Naive thymus-derived CD4-positive, alpha-beta T cell (primary cell): Measurements from ENCODE around the gene CLEC11A. TPM values are rescaled to one million over a fixed set of nuclear protein-coding genes. Genes with fewer than 3 reads are reported as not detected.

Source experiments
- ATAC-seq: fragments of 150-1000 bp; cut with Tn5 transposase; 2 replicates; pipeline ENCODE4 v1.10.0; 2021; ENCODE audit warnings: mild to moderate bottlenecking, moderate library complexity
- CTCF ChIA-PET: fragments of 350-600 bp; sonication (Branson Sonifier 250); formaldehyde crosslinking; loops from one replicate; lab custom pipeline; 2021; ENCODE audit warnings: antibody characterized with exemption; lab: Charles Lee
- POLR2A ChIA-PET: fragments of 350-600 bp; sonication (Branson Sonifier 250); formaldehyde crosslinking; loops from one replicate; lab custom pipeline; 2021; ENCODE audit warnings: antibody characterized with exemption, inconsistent platforms; lab: Charles Lee
- DNase-seq, 9 donors: peaks; one replicate each; pipeline versions ENCODE4 v3.0.0 to v3.0.0-alpha.2; 2020 to 2022; ENCODE audit warnings: mixed read lengths in 1 of 9
- H3K27ac ChIP-seq: one replicate; pipeline ENCODE4 v1.7.0; 2013; ENCODE audit warnings: mild to moderate bottlenecking, low read depth, low read length, moderate library complexity
- H3K27me3 ChIP-seq, 2 donors: one replicate each; pipeline ENCODE4 v1.7.0; 2013; ENCODE audit warnings: low read length in 2 of 2, mild to moderate bottlenecking in 2 of 2, moderate library complexity in 2 of 2; ENCODE audit not compliant: control insufficient read depth in 2 of 2, insufficient read depth in 2 of 2
- H3K36me3 ChIP-seq, 3 experiments: 1 replicate in 2 of 3; 2 replicates in 1 of 3; pipeline ENCODE4 v1.7.0; 2013; ENCODE audit warnings: low read length in 3 of 3, mild to moderate bottlenecking in 3 of 3, moderate library complexity in 1 of 3; ENCODE audit not compliant: insufficient read depth in 3 of 3, control insufficient read depth in 2 of 3
- H3K4me1 ChIP-seq, 2 donors: one replicate each; pipeline ENCODE4 v1.7.0; 2013; ENCODE audit warnings: low read length in 2 of 2, mild to moderate bottlenecking in 2 of 2, moderate library complexity in 1 of 2; ENCODE audit not compliant: control insufficient read depth in 2 of 2, insufficient read depth in 2 of 2
- H3K4me3 ChIP-seq: 2 replicates; pipeline ENCODE4 v1.7.0; 2013; ENCODE audit warnings: mild to moderate bottlenecking, low read length
- H3K9me3 ChIP-seq, 3 experiments: 1 replicate in 2 of 3; 2 replicates in 1 of 3; pipeline ENCODE4 v1.7.0; 2013; ENCODE audit warnings: low read length in 3 of 3; ENCODE audit not compliant: control insufficient read depth in 2 of 3
- H3K27ac Mint-ChIP-seq, 9 donors: one replicate each; pipeline ENCODE4 v1.8.0; 2020 to 2022; ENCODE audit warnings: mixed read lengths in 9 of 9, mild to moderate bottlenecking in 8 of 9, moderate library complexity in 5 of 9, inconsistent platforms in 2 of 9
- H3K27me3 Mint-ChIP-seq, 5 donors: one replicate each; pipeline ENCODE4 v1.8.0; 2021 to 2022; ENCODE audit warnings: mixed read lengths in 5 of 5, mild to moderate bottlenecking in 1 of 5
- H3K36me3 Mint-ChIP-seq, 5 donors: one replicate each; pipeline ENCODE4 v1.8.0; 2020 to 2022; ENCODE audit warnings: mixed read lengths in 5 of 5, mild to moderate bottlenecking in 3 of 5, inconsistent platforms in 1 of 5
- H3K4me1 Mint-ChIP-seq, 7 donors: one replicate each; pipeline ENCODE4 v1.8.0; 2020 to 2022; ENCODE audit warnings: mixed read lengths in 7 of 7, mild to moderate bottlenecking in 3 of 7, inconsistent platforms in 1 of 7
- H3K4me3 Mint-ChIP-seq, 10 donors: one replicate each; pipeline ENCODE4 v1.8.0; 2020 to 2022; ENCODE audit warnings: mild to moderate bottlenecking in 10 of 10, mixed read lengths in 10 of 10, moderate library complexity in 6 of 10, inconsistent platforms in 2 of 10
- H3K9me3 Mint-ChIP-seq, 11 donors: one replicate each; pipeline ENCODE4 v1.8.0; 2020 to 2022; ENCODE audit warnings: mixed read lengths in 11 of 11, mild to moderate bottlenecking in 4 of 11, inconsistent platforms in 1 of 11, moderate library complexity in 1 of 11
- intact Hi-C, 2 donors: fragments of 100-400 bp; cut with micrococcal nuclease; formaldehyde crosslinking; loops; one replicate each; pipeline ENCODE4 v1.15.1; 2023
- polyA plus RNA-seq, 2 donors: library from polyadenylated mRNA; unstranded; fragments of 300-500 nt; fragmentation: Illumina TruSeq; gene quantifications; one replicate each; pipeline ENCODE4 v1.2.3, GENCODE V29; 2021
- total RNA-seq, 6 experiments: library from RNA in 5 of 6; stranded (reverse) in 5 of 6; gene quantifications; 1 replicate in 5 of 6; 2 replicates in 1 of 6; pipeline ENCODE4 v1.2.3 and lab custom pipeline; 2021 to 2026

Gene CLEC11A
- total and polyA plus RNA-seq, 7 experiments from 2014 or later: 0.36 to 6.4 (median 3.1) TPM

DNA sequence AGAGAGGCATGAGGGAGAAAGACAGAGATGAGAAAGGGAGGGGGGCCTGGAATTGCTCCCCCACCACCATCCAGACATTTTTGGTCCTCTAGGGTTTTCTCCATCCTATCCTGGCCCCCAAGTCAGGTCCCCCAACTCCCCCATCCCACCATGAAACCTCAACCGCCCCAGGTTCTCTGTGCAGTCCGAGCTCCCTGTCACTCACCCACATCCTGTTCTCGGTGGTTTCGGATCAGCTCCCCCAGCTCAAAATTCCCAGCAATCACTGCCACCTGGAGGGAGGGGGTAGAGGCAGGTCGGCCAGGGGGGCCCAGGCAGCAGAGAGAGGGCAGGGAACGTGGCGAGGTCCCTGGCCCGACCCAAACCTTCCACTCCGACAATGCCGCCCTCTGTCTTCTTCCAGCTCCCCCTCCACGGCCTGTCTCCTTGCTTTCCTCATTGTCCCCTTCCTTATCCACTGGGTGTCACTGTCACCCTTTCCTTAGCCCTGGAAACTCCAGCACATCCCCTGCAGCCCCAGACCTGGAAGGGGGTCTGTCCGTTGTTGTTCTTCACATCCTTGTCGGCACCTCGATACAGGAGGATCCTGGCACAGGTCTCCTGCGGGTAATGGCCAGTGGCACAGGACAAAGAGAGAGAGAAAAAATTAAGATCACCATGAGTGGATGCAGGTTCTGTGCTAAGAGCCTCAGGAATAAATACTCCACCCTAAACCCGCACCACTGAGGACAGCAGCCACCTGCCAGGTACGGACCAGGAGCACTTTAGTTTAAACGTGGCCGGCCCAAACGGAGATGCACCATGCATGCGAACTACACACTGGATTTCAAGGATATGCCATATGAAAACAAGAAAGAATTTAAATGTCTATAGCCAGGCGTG lies 19.0 kb upstream of the CLEC11A start:
- POLR2A ChIA-PET: no interaction called here
- Histone ChIP-seq H3K27ac (no peak overlapping the region), H3K27me3 (no peaks in the 10 kb centered on the region), H3K36me3 (no peaks in the 10 kb centered on the region), H3K9me3 (no peaks in the 10 kb centered on the region), H3K4me1 (no peaks in the 10 kb centered on the region), H3K4me3 (no peak overlapping the region)
- DNase-seq (no peak), ATAC-seq (no peak)
- Mint-ChIP-seq H3K4me3 (no peak overlapping the region), H3K9me3 (peaks cover 0 to 5% (median 0%) of the 10 kb centered on the region in 11 donors), H3K27me3 (peaks cover 21 to 54% (median 34%) of the 10 kb centered on the region in 5 donors), H3K27ac (no peak overlapping the region), H3K4me1 (peaks cover 0 to 2% (median 0%) of the 10 kb centered on the region in 7 donors), H3K36me3 (peaks cover 0 to 3% (median 0%) of the 10 kb centered on the region in 5 donors)
- CTCF ChIA-PET: no interaction called here
- intact Hi-C loops: no loop called here

DNA sequence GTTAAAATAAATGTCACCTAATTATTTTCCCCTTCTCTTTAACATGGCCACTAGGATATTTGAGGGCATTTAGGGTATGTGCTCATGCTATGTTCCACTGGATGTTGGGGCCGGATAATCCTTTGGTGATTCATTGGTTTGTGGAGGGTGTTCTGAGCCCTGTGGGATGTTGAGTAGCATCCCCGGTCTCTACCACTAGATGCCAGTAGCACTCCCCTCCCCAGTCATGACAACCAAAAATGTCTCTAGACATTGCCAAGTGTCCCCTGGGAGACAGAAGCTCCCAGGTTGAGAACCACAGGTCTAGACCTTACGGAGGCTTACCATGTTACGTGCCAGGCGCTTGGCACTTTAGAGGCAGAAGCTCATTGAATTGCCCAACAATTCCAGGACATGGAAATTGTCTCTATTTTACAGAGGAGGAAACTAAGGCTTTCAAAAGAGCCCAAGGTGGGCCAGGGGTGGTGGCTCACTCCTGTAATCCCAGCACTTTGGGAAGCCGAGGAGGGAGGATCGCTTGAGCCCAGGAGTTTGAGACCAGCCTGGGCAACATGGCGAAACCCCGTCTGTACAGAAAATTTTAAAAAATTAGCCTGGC lies 17.6 kb upstream of the CLEC11A start:
- H3K27me3 Mint-ChIP-seq: peaks cover 21 to 46% (median 30%) of the 10 kb centered on the region in 5 donors
- no peak overlapping the region for H3K4me3 Mint-ChIP-seq
- intact Hi-C loops: loop anchor here (1.0 kb wide), 1 partner anchor 78 kb away; no protein-coding TSS in a partner anchor
- Histone ChIP-seq H3K4me3 (no peak overlapping the region), H3K9me3 (no peaks in the 10 kb centered on the region), H3K4me1 (no peaks in the 10 kb centered on the region), H3K36me3 (no peaks in the 10 kb centered on the region), H3K27ac (no peak overlapping the region), H3K27me3 (no peaks in the 10 kb centered on the region)
- H3K4me1 Mint-ChIP-seq: peaks cover 0 to 2% (median 0%) of the 10 kb centered on the region in 7 donors
- peaks cover 0 to 4% (median 0%) of the 10 kb centered on the region in 11 donors for H3K9me3 Mint-ChIP-seq
- H3K36me3 Mint-ChIP-seq: no peaks in the 10 kb centered on the region
- DNase-seq (peak in 2 of 9 donors; percentile 20 to 34), ATAC-seq (peak; percentile 67)
- ChIA-PET CTCF (interaction anchor here (0.6 to 1.3 kb wide), 2 partner anchors 9 to 76 kb away, joined by 3 read pairs; no protein-coding TSS in a partner anchor), POLR2A (no interaction called here)
- no peak overlapping the region for H3K27ac Mint-ChIP-seq

DNA sequence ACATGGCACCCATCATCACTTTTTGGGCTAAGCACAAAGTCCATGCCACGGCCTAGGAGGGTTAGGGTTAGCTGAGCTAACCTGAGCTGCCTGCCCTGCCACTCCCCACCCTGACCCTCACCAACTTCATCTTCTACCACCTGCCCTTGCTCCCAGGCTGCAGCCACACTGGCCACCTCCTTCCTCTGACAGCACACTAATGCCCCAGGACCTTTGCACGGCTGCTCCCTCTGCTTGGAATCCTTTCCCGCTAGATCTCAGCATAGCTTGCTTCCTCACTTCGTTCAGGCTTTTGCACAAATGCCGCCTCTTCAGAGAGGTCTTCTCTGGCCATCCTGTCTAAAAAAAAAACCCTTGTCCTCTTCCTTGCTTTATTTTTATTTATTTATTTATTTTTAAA lies 16.8 kb upstream of the CLEC11A start:
- Histone ChIP-seq H3K4me3 (no peak overlapping the region), H3K9me3 (no peaks in the 10 kb centered on the region), H3K27me3 (no peaks in the 10 kb centered on the region), H3K27ac (no peak overlapping the region), H3K4me1 (no peaks in the 10 kb centered on the region), H3K36me3 (no peaks in the 10 kb centered on the region)
- Mint-ChIP-seq H3K4me3 (no peak overlapping the region), H3K27ac (no peak overlapping the region), H3K27me3 (peaks cover 21 to 51% (median 37%) of the 10 kb centered on the region in 5 donors), H3K9me3 (peaks cover 0 to 4% (median 0%) of the 10 kb centered on the region in 11 donors), H3K4me1 (peaks cover 0 to 4% (median 0%) of the 10 kb centered on the region in 7 donors), H3K36me3 (no peaks in the 10 kb centered on the region)
- DNase-seq (no peak), ATAC-seq (no peak)
- intact Hi-C loops: no loop called here
- ChIA-PET POLR2A (no interaction called here), CTCF (no interaction called here)

DNA sequence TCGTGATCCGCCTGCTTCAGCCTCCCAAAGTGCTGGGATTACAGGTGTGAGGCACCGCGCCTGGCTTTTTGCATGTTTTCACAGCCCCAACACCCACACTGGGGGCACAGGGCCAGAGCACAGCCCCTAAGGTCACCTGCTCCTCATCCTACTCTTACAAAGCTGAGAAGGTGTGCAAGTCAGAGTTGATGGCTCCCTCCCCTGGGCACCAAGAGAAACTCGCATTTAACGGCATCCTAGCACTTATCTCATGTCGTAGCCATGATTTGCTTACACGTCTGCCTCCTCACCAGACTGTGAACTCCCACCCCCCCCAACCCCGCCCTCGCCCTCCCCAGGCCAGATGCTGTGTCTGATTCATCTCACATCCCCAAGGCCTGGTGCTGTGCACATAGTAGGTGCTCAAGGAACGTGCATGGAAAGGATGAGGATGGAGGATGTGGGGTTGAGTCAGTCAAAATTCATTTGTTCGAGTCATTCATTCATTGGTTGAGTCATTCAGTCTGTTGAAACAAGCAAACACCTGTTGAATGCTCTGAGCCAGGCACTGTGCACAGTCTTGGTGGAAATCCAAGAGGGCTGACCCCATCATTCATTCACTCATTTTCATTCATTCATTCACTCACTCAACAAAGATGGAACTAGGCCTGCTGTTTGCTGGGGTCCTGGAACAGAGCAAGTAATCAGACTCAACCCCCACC lies 14.8 kb upstream of the CLEC11A start:
- no peak overlapping the region for H3K4me3 Mint-ChIP-seq
- ChIA-PET CTCF (no interaction called here), POLR2A (no interaction called here)
- peaks cover 0 to 6% (median 0%) of the 10 kb centered on the region in 11 donors for H3K9me3 Mint-ChIP-seq
- intact Hi-C loops: no loop called here
- H3K27ac ChIP-seq: no peak overlapping the region
- no peaks in the 10 kb centered on the region for H3K36me3 ChIP-seq
- H3K27me3 ChIP-seq: peaks cover 0 to under 1% of the 10 kb centered on the region in 2 donors
- H3K4me1 Mint-ChIP-seq: peaks cover 0 to 10% (median 5%) of the 10 kb centered on the region in 7 donors
- H3K27ac Mint-ChIP-seq: peak overlapping the region in 1 of 9 donors; percentile 20
- H3K4me1 ChIP-seq: no peaks in the 10 kb centered on the region
- DNase-seq: no peak
- no peak for ATAC-seq
- no peaks in the 10 kb centered on the region for H3K36me3 Mint-ChIP-seq
- no peak overlapping the region for H3K4me3 ChIP-seq
- no peaks in the 10 kb centered on the region for H3K9me3 ChIP-seq
- H3K27me3 Mint-ChIP-seq: peaks cover 27 to 55% (median 43%) of the 10 kb centered on the region in 5 donors

DNA sequence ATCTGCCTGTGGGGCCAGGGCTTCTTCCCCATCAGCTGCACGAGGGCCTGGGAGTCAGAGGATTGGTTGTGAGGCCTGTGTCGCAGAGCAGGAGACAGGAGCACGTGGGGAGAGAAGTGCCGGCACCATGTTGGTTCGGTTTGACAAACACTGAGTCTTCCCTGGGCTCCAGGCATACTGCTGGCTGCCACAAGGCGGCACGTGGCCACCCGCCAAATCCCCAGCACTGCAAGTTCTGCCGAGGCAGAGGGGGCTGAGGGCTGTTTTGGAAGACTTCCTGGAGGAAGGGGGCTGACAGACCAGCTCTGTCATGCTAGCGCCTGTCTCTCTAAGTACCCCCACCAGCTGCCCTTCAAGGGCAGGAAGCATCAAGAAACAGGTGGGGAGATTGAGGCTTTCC lies 13.1 kb upstream of the CLEC11A start:
- Histone ChIP-seq H3K4me1 (no peaks in the 10 kb centered on the region), H3K27ac (no peak overlapping the region), H3K9me3 (no peaks in the 10 kb centered on the region), H3K27me3 (peaks cover 0 to 4% of the 10 kb centered on the region in 2 donors), H3K36me3 (no peaks in the 10 kb centered on the region), H3K4me3 (no peak overlapping the region)
- POLR2A ChIA-PET: no interaction called here
- H3K4me3 Mint-ChIP-seq: no peak overlapping the region
- H3K36me3 Mint-ChIP-seq: no peaks in the 10 kb centered on the region
- no peak overlapping the region for H3K27ac Mint-ChIP-seq
- no peak for DNase-seq
- H3K27me3 Mint-ChIP-seq: peaks cover 22 to 59% (median 42%) of the 10 kb centered on the region in 5 donors
- intact Hi-C loops: no loop called here
- CTCF ChIA-PET: no interaction called here
- no peak for ATAC-seq
- peaks cover 0 to 12% (median 6%) of the 10 kb centered on the region in 7 donors for H3K4me1 Mint-ChIP-seq
- H3K9me3 Mint-ChIP-seq: peaks cover 0 to 6% (median 0%) of the 10 kb centered on the region in 11 donors

DNA sequence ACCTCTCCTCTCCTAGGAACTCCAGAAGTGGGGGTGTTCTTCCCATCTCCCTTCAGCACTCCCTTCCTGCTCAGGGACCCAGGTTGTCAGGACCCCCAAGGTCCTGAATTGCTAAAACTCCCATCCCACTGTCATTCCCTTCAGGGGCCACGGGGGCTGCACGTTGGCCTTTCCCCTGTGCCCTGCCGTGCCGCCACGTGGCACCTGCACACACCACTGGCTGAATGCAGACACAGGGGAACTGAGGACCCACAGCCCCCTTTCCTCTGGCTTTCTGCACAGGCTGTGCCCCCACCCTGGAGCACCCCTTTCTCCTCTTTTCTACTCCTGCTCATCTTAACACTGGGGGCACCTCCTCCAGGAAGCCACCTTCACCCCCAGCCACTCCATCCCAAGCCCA lies 12.6 kb upstream of the CLEC11A start:
- no peak for DNase-seq
- H3K27ac Mint-ChIP-seq: no peak overlapping the region
- H3K4me3 Mint-ChIP-seq: no peak overlapping the region
- no peaks in the 10 kb centered on the region for H3K36me3 ChIP-seq
- no peak for ATAC-seq
- no peak overlapping the region for H3K4me3 ChIP-seq
- no peak overlapping the region for H3K27ac ChIP-seq
- H3K9me3 Mint-ChIP-seq: peaks cover 0 to 6% (median 0%) of the 10 kb centered on the region in 11 donors
- ChIA-PET CTCF (no interaction called here), POLR2A (no interaction called here)
- H3K9me3 ChIP-seq: no peaks in the 10 kb centered on the region
- H3K36me3 Mint-ChIP-seq: no peaks in the 10 kb centered on the region
- H3K27me3 Mint-ChIP-seq: peaks cover 21 to 64% (median 41%) of the 10 kb centered on the region in 5 donors
- peaks cover 0 to 12% (median 6%) of the 10 kb centered on the region in 7 donors for H3K4me1 Mint-ChIP-seq
- H3K27me3 ChIP-seq: peaks cover 0 to 4% of the 10 kb centered on the region in 2 donors
- no peaks in the 10 kb centered on the region for H3K4me1 ChIP-seq
- intact Hi-C loops: no loop called here
